HK-2 (cell line): ENCODE results near the gene FOXS1.
"Not testable (repeated sequence)": the region's sequence is repeated elsewhere in the genome, so short reads cannot be mapped to it uniquely, and the experiment has no call there.

Experiments used
- DNase-seq: peaks from one replicate; pipeline ENCODE4 v3.0.0-alpha.2; 2018; ENCODE audit not compliant: unreplicated experiment

FOXS1 gene

GRCh38 chr20:31839782-31840487 is 5.5 kb downstream of the FOXS1 start:
- DNase-seq = no peak

- DNase-seq = peak; percentile 49
Measured at GRCh38 chr20:31838646-31839292, 6.6 kb downstream of the FOXS1 start.

GRCh38 chr20:31837896-31838397 is 7.5 kb downstream of the FOXS1 start:
- DNase-seq = peak; percentile 65

- DNase-seq = no peak
Measured at GRCh38 chr20:31836853-31837608, 8.4 kb downstream of the FOXS1 start.

- DNase-seq = peak; percentile 96
Measured at GRCh38 chr20:31835977-31836852, 9.2 kb downstream of the FOXS1 start.

- no peak for DNase-seq
Measured at GRCh38 chr20:31835554-31835953, 9.8 kb downstream of the FOXS1 start.

- DNase-seq = no peak
Measured at GRCh38 chr20:31833931-31834521, 11.4 kb downstream of the FOXS1 start.

- peak; percentile 74 for DNase-seq
Measured at GRCh38 chr20:31833130-31833930, 12.1 kb downstream of the FOXS1 start.

- DNase-seq = no peak
Measured at GRCh38 chr20:31831771-31832306, 13.6 kb downstream of the FOXS1 start.

- DNase-seq = no peak
Measured at GRCh38 chr20:31831211-31831610, 14.2 kb downstream of the FOXS1 start.

GRCh38 chr20:31830406-31830981 is 14.9 kb downstream of the FOXS1 start:
- DNase-seq = no peak

GRCh38 chr20:31829731-31830130 is 15.7 kb downstream of the FOXS1 start:
- DNase-seq = peak; percentile 47

GRCh38 chr20:31828016-31828415 is 17.4 kb downstream of the FOXS1 start:
- DNase-seq = not testable (repeated sequence)

- DNase-seq = no peak
Measured at GRCh38 chr20:31827059-31827458, 18.3 kb downstream of the FOXS1 start.

- DNase-seq = no peak
Measured at GRCh38 chr20:31826074-31826473, 19.3 kb downstream of the FOXS1 start.

GRCh38 chr20:31824554-31825313 is 20.7 kb downstream of the FOXS1 start:
- no peak for DNase-seq

- no peak for DNase-seq
Measured at GRCh38 chr20:31824125-31824485, 21.3 kb downstream of the FOXS1 start.

GRCh38 chr20:31823360-31824124 is 21.9 kb downstream of the FOXS1 start:
- peak; percentile 48 for DNase-seq
